Stomach (tissue), 4 donors: ENCODE data around the gene MYO5C.

Experiments
- EP300 ChIP-seq: sonication (generic); formaldehyde crosslinking; IDR thresholded peaks from one replicate; pipeline ENCODE4 v1.6.1; 2017; ENCODE audit warnings: antibody characterized with exemption
- POLR2A ChIP-seq, 4 donors: fragments of 450-650 bp; IDR thresholded peaks; one replicate each; pipeline ENCODE4 v1.6.1; 2016; ENCODE audit warnings: antibody characterized with exemption in 4 of 4, control low read depth in 2 of 4, mild to moderate bottlenecking in 1 of 4, moderate library complexity in 1 of 4
- TF ChIP-seq, protein P1 (sequence below), 7 experiments: fragments of 450-650 bp in 4 of 7; fragments of 200-600 bp in 3 of 7; sonication (generic) in 3 of 7; IDR thresholded peaks; one replicate each; pipeline ENCODE4 v1.5.1; 2016 to 2019; ENCODE audit warnings: antibody characterized with exemption in 7 of 7, control low read depth in 2 of 7, mild to moderate bottlenecking in 1 of 7

DNA sequence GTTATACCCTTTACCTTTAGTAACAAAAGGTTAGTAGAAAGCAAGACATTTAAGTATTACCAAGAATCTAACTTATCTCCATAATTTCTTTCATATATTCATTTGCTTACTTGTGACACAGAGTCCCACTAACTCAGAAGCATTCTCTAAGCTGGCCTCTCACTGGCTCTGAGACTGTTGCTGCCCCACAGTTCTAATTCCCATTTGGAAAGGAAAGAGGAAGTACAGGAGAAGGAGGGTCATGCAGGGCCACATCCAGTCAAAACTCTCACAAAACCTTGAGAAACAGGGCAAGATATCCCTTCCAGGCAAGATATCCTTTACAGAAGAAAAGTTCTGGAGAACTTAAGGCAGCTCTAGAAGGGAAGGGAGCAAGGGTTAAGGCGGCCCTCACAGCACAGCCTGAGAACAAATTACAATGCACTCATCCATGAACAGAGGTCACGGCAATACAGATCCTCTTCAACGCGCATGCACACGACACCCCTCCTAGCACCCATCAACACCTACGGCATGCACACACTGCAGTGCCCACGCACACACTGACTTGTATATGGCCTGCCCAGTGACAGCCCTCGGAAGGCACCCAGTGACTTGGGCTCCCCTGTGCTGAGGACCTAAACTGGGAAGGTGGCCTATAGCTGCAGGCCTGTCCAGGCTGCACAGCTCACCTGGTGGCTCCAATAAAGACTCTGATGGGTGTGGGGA lies 13.0 kb upstream of the MYO5C start:
- TF ChIP-seq, protein P1, sequence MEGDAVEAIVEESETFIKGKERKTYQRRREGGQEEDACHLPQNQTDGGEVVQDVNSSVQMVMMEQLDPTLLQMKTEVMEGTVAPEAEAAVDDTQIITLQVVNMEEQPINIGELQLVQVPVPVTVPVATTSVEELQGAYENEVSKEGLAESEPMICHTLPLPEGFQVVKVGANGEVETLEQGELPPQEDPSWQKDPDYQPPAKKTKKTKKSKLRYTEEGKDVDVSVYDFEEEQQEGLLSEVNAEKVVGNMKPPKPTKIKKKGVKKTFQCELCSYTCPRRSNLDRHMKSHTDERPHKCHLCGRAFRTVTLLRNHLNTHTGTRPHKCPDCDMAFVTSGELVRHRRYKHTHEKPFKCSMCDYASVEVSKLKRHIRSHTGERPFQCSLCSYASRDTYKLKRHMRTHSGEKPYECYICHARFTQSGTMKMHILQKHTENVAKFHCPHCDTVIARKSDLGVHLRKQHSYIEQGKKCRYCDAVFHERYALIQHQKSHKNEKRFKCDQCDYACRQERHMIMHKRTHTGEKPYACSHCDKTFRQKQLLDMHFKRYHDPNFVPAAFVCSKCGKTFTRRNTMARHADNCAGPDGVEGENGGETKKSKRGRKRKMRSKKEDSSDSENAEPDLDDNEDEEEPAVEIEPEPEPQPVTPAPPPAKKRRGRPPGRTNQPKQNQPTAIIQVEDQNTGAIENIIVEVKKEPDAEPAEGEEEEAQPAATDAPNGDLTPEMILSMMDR (IDR thresholded peaks at IDR 0.05) = no peak
- no peak for TF ChIP-seq POLR2A (IDR thresholded peaks at IDR 0.05)
- TF ChIP-seq EP300 = no peak
